C4-2B (cell line): ENCODE results near the gene FBXO22.

ENCODE experiments used
- CTCF ChIP-seq: fragments of 450-650 bp; conservative IDR thresholded peaks from 2 replicates; pipeline ENCODE4 v1.5.1; 2017; ENCODE audit warnings: mild to moderate bottlenecking
- ZFX ChIP-seq: fragments of 450-650 bp; IDR thresholded peaks from 2 replicates; pipeline ENCODE4 v1.6.1; 2017

- TF ChIP-seq CTCF = no peak
- no peak for TF ChIP-seq ZFX
These were observed 40.9 kb upstream of the FBXO22 start for GRCh38 chr15:75862796-75863195.
